Activated T-cell treated with anti-CD3 and anti-CD28 coated beads, Interleukin-2, amount 50 U/mL, for 24 hours (primary cell): ENCODE results near the gene TEX44.

Experiments used
- DNase-seq: peaks from one replicate; pipeline ENCODE4 v3.0.0-alpha.2; 2020
- H3K27ac Mint-ChIP-seq: 2 replicates; pipeline ENCODE4 v1.8.0; 2020; ENCODE audit warnings: mild to moderate bottlenecking, mixed read lengths
- H3K27me3 Mint-ChIP-seq: 2 replicates; pipeline ENCODE4 v1.8.0; 2020; ENCODE audit warnings: mixed read lengths
- H3K36me3 Mint-ChIP-seq: 2 replicates; pipeline ENCODE4 v1.8.0; 2020; ENCODE audit warnings: low read depth, mixed read lengths
- H3K4me1 Mint-ChIP-seq: 2 replicates; pipeline ENCODE4 v1.8.0; 2020; ENCODE audit warnings: low read depth, mixed read lengths
- H3K4me3 Mint-ChIP-seq: 2 replicates; pipeline ENCODE4 v1.8.0; 2020; ENCODE audit warnings: mild to moderate bottlenecking, moderate library complexity, mixed read lengths
- H3K9me3 Mint-ChIP-seq: 2 replicates; pipeline ENCODE4 v1.8.0; 2020; ENCODE audit warnings: mixed read lengths

Gene TEX44

DNA sequence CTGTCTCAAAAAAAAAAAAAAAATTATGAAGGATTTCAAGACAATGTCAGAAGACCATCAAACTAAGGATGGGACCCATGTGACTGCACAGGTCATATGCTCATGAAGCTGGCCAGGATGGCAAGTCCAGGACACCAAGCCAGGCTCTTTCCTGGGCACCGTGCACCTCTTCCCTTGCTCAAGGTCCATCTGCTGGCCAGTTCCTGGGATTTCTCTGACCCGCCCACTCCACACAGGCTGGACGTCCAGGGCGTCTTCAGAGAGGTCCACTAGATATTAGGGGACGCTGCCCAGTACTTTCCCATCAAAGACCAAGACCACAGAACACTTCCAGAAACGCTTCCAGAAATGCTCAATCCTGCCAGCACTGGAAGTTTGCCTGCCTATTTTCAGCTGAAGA is 14.3 kb downstream of the TEX44 start:
- H3K27me3 Mint-ChIP-seq = no peaks in the 10 kb centered on the region
- H3K4me3 Mint-ChIP-seq = no peak overlapping the region
- DNase-seq = no peak
- peaks cover 27% of the 10 kb centered on the region for H3K4me1 Mint-ChIP-seq
- no peaks in the 10 kb centered on the region for H3K9me3 Mint-ChIP-seq
- H3K27ac Mint-ChIP-seq = no peak overlapping the region
- no peaks in the 10 kb centered on the region for H3K36me3 Mint-ChIP-seq

DNA sequence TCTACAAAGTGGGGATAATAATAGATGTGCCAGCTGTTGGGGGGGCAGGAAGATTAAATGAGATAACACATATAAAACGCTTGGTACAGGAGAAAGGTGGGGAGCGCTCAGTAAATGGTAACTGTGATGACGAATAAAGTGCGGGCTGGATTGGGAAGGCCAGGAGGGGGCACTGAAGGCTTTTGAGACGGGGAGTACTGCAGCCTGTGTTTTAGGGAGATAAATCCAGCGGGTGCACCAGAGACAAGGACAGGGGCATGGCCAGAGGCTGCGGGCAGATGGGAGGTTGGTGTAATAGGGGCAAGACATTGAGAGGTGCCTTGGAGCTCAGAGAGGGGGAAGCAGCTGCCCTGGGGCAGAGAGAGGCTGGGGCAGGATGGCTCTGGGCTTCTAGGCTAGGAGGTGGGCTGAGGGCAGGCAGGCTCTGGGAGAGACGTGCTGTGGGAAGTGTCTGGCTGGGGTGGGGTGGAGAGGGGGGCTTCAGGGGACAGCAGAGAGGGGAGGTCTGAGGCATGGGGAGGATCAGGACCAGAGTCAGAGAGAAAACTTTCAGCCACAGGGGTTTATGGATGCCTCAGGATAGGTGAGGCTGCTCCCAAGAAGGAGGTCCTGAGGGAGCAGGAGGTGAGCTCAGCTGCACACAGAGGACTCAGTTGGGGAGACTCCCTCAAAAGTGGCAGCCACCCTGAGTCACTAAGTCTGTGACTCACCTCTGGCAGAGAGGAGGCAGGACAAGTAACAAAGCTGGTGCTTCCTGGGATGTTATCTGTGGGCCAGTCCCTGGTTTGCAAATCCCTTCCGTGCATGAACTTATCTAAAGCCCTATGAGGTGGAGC is 18.8 kb downstream of the TEX44 start:
- H3K36me3 Mint-ChIP-seq = no peaks in the 10 kb centered on the region
- peaks cover 49% of the 10 kb centered on the region for H3K4me1 Mint-ChIP-seq
- peak overlapping the region; percentile 99 for H3K27ac Mint-ChIP-seq
- H3K4me3 Mint-ChIP-seq = peak overlapping the region; percentile 81
- no peak for DNase-seq
- no peaks in the 10 kb centered on the region for H3K9me3 Mint-ChIP-seq
- no peaks in the 10 kb centered on the region for H3K27me3 Mint-ChIP-seq

DNA sequence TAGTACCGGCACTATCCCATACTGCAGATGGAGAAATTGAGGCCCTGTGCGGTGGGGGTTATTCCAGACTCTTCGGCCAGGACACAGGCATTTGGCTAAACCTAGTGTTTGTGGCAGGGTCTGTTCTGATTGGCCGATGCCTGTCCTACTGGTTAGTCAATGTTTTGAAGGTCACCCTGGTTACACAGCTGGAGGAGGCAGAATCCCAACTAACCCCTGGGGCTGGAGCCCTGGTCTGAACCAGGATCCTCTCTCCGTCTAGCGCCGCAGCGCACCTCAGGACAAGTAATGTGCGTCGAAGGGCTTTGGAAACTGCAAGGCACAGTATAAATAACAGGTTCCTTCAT is 19.4 kb downstream of the TEX44 start:
- Mint-ChIP-seq H3K27me3 (no peaks in the 10 kb centered on the region), H3K9me3 (no peaks in the 10 kb centered on the region), H3K4me1 (peaks cover 54% of the 10 kb centered on the region), H3K4me3 (peak overlapping the region; percentile 81), H3K27ac (peak overlapping the region; percentile 99), H3K36me3 (no peaks in the 10 kb centered on the region)
- DNase-seq = peak; percentile 69

DNA sequence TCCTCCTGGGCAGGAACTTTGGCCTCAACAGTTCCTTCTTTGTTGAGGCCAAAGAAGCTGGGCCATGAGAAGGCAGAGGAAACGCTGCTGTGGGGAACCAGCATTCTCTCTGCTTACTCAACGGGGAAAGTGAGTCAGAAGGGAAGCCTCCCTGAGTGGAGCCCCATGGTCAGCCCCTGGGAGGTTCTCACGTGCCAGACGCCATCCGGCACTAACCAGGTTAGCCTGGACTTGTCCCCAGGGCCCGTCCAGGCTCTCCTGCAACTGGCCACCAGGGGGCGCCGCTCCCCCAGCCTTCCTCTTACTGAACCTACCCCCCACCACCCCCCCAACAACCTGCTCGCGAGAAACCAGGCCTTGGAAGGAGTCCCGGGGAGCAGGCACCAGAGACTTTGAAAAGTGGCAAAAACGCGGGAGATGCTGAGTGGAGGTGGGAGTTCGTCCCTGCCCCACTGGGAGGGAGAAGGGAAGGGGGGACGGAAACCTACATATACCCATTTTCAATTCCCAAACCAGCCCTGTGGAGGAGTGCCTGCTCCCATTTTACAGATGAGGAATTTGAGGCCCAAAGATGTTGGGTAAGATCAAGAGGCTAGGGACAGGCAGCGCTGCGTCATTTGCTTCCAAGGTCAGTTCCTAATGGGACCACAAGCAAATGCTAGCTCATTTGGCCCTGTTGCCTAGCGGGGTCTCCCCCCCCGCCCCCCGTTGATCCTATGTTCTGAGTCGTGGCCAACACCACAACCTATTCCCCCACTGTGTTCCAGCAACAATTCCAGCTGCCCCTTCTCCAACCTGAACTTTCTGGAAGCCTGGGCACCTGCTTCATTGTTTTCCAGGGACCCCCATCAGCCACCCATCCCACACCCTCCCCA is 20.0 kb downstream of the TEX44 start:
- Mint-ChIP-seq H3K27me3 (no peaks in the 10 kb centered on the region), H3K4me1 (peaks cover 59% of the 10 kb centered on the region), H3K9me3 (no peaks in the 10 kb centered on the region), H3K36me3 (no peaks in the 10 kb centered on the region), H3K27ac (peak overlapping the region; percentile 99), H3K4me3 (peak overlapping the region; percentile 81)
- DNase-seq = peak; percentile 96

DNA sequence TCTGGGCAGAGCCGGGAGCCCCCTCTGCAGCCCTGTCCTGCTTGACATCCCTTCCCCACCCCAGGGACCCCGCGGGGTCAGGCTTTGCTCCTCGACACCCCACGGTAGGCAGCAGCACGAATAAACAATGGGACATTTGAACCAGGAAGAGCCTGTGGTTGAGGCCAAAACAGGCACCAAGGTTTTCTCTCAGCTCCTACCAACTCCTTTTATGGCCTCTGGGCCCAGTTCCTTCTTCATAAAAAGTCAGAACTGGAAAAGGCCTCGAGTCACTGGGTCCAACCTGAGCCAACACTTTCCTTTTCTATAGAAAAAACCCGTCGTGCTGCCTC is 20.6 kb downstream of the TEX44 start:
- Mint-ChIP-seq H3K27ac (peak overlapping the region; percentile 99), H3K4me3 (peak overlapping the region; percentile 81), H3K9me3 (no peaks in the 10 kb centered on the region), H3K27me3 (no peaks in the 10 kb centered on the region), H3K36me3 (no peaks in the 10 kb centered on the region), H3K4me1 (peaks cover 60% of the 10 kb centered on the region)
- DNase-seq = no peak

DNA sequence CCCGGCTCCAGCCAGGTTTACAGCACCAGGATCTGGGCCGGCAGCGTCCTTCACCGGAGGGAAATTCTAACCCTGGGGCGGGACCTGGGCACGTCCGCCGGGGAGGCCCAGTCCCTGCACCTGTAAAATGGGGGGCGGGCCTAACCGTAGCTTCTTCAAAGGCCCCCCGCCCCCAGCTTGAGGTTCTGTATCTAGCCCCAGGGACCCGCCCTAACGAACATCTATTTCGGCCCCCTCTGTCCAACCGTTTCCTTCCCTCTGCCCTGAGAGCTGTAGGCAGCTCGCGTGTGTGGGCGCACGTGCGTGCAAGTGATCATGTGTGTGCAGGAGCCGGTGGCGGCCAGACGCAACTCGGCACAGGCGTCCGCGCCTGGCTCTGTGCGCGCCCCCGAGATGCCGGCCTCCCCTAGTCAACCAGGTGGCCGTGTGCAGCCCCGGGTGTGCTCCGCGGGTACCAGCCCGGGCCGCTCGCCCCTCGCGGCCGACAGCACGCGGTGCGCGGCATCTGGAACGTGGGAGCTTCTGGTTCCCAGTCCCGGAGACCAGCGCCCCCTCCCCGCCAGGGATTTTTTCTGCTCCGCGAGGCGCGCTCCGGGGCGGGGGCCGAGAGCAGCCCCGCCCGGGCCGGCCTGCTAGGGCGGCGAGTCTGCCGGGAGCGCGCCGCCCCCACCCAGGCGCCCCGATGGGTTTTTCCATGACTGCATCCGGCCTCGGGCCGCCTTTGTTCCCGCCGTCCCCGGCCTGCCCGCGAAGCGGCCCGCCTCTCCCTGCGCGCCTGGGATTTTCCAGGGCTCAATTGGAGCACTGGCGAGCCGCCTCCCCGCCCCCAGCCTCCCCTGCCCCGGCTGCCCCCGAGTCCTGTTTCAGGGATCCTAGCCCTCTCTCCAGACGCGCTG is 21.2 kb downstream of the TEX44 start:
- Mint-ChIP-seq H3K4me3 (peak overlapping the region; percentile 81), H3K4me1 (peaks cover 60% of the 10 kb centered on the region), H3K27ac (peak overlapping the region; percentile 99), H3K9me3 (no peaks in the 10 kb centered on the region), H3K36me3 (no peaks in the 10 kb centered on the region), H3K27me3 (no peaks in the 10 kb centered on the region)
- peak; percentile 92 for DNase-seq

DNA sequence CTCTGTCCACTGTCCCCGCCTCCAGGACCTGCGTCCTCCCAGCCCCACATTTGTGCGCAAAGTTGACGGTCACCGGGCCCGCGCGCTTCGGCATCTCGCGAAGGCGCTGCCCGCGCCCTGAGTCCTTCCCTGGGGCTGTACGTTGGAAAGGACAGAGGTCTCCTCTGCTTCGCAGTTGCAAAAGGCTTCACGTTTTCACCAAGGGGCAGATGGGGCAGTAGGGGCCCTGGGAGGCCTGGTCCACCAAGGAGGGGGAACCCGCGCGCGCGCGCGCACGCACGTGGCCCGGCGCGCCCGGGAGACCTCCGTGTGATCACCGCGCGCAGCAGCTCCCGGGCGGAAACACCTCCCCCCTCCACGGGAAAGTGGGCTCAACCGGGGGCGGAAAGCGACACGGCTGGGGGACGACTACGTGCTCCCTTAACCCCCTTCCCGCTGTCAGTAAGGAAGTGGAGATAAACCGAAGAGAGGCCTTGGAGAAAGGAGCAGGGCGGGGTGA is 21.9 kb downstream of the TEX44 start:
- peak overlapping the region; percentile 78 for H3K4me3 Mint-ChIP-seq
- DNase-seq = no peak
- no peaks in the 10 kb centered on the region for H3K27me3 Mint-ChIP-seq
- peaks cover 60% of the 10 kb centered on the region for H3K4me1 Mint-ChIP-seq
- no peaks in the 10 kb centered on the region for H3K9me3 Mint-ChIP-seq
- H3K36me3 Mint-ChIP-seq = no peaks in the 10 kb centered on the region
- H3K27ac Mint-ChIP-seq = peak overlapping the region; percentile 99

DNA sequence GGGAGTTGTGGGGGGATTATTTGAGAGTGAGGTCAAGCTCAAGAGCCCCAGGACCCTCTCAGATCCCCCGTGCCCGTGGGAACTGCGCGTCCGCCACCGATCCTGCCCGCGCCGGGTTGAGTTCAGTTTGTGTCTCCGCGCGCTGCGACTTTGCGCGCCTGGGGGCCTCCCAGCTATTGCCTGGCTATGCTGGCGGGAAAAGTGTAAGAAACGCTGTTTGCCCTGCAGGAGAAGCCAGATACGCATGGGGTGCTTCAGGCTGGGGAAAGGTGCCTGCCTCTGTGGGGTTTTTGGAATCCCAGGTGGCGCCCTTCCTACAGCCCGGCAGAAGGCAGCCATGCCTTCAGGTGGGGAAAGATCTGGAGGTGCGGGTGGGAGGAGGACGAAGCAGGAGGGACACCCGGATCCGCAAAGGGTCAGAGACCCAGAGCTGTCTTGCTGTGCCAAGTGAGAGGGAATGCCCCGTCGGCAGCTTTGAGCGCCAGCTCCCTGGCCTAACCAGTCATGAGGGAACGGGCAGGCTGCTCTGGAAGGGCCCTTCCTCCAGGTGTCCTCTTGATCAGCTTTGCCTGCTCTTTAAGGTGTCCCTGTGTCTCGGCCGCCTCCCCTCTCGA is 22.5 kb downstream of the TEX44 start:
- no peak for DNase-seq
- Mint-ChIP-seq H3K27ac (peak overlapping the region; percentile 99), H3K27me3 (no peaks in the 10 kb centered on the region), H3K4me3 (peak overlapping the region; percentile 78), H3K9me3 (no peaks in the 10 kb centered on the region), H3K4me1 (peaks cover 60% of the 10 kb centered on the region), H3K36me3 (no peaks in the 10 kb centered on the region)

DNA sequence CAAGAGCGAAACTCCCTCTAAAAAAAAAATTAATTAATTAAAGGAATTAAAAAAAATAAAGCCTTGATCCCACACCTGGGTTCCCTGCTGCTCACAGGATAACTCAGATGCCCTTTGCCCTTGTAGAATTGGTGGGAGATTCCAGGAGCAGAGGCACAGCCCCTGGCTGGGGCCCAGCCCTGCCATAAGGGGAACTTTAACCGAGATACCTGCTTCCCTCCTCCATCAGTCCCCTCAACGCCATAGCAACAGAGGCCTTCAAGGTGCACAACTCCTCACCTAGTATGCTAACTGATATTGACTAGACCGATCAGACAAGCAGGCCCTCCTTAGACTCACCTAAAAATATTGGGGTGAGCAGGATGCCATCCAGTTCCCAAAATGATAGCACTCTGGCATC is 23.6 kb downstream of the TEX44 start:
- H3K36me3 Mint-ChIP-seq = no peaks in the 10 kb centered on the region
- peak overlapping the region; percentile 67 for H3K27ac Mint-ChIP-seq
- no peak for DNase-seq
- H3K4me3 Mint-ChIP-seq = peak overlapping the region; percentile 12
- H3K9me3 Mint-ChIP-seq = no peaks in the 10 kb centered on the region
- no peaks in the 10 kb centered on the region for H3K27me3 Mint-ChIP-seq
- H3K4me1 Mint-ChIP-seq = peaks cover 53% of the 10 kb centered on the region

DNA sequence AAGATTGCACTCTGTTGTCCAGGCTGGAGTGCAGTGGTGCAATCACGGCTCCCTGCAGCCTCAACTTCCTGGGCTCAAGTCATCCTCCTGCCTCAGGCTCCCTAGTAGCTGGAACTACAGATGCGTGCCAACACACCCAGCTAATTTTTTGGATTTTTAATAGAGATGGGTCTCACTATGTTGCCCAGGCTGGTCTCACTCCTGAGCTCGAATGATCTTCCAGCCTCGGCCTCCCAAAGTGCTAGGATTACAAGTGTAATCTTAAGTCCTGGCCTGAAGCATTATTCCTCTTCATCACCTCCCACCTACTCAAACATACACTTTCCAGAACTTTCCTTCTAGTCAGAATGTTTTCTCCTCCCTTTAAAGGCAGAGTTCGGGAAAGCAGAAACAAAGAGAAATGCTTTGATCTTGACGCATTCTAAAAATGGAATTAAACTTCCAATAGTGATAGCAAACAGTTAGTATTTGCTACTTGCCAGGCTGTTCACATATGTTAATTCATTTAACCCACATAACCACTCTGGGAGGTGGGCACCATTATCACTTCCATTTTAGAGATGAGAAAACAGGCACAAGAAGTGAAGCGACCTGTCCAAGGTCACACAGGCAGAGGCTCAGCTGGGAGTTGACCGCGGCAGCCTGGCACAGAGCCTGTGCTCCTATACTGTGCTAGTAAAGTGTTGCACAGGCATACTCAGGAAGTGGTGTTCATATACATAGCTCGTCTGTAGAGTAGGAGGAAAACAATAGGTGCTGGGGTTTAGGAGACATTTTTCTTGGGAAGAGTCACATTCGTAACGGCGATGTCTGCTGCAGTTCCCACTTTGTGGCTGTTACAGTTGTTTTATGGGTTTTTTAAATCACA is 24.6 kb downstream of the TEX44 start:
- Mint-ChIP-seq H3K27me3 (no peaks in the 10 kb centered on the region), H3K36me3 (no peaks in the 10 kb centered on the region), H3K4me1 (peaks cover 50% of the 10 kb centered on the region), H3K4me3 (no peak overlapping the region), H3K9me3 (no peaks in the 10 kb centered on the region), H3K27ac (no peak overlapping the region)
- no peak for DNase-seq

DNA sequence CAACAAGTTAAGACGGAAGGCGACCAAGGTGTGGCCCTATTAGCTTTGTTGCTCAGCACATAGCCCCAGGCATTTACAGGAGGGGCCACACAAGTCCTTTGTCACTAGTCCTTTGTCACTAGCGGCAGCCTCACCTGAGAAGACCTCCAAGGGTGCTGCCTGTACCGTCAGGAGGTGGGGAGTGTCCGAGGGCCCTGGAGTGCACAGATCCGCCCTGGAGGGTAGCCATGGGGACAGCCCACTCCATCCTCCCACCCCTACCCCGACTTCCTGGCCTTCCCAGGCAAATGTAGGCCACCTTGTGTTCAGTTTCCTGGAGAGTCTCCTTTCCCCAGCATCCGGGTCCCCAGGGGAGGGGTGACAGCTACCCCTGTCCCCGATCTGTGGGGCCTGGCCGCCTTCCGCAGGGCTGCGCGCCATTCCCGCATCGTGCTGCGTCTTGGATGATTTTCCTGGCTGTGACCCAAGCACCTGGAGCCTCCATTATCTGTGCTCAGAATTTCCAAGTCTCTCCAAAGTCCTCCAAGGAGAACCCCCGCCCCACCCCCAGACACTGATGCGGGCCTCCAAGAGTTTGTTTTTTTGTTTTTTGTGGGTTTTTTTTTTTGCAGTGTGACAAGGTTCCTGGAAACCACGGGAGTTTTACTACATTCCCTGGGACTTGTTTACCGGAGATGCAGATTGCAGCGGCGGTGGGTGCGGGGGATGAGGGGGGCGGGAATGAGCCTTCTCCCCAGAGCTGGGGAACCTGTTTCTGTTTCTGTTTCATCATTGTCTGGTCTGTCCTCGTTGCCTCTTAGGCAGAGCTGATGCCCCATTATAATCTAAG is 28.6 kb downstream of the TEX44 start:
- H3K27me3 Mint-ChIP-seq = no peaks in the 10 kb centered on the region
- no peak overlapping the region for H3K4me3 Mint-ChIP-seq
- H3K9me3 Mint-ChIP-seq = no peaks in the 10 kb centered on the region
- peaks cover 22% of the 10 kb centered on the region for H3K4me1 Mint-ChIP-seq
- no peaks in the 10 kb centered on the region for H3K36me3 Mint-ChIP-seq
- DNase-seq = no peak
- H3K27ac Mint-ChIP-seq = peak overlapping the region; percentile 58

DNA sequence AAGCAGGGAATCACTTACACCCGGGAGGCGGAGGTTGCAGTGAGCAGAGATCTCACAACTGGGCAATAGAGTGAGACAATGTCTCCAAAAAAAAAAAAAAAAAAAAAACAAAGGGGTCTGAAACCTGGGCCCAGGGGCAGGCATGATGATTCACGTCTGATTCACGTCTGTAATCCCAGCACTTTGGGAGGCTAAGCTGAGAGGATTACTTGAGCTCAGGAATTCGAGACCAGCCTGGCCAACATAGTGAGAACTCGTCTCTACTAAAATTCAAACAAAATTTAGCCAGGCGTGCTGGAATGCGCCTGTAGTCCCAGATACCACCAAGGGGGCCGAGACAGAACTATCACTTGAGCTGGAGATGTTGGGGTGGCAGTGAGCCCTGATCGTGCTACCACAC is 30.3 kb downstream of the TEX44 start:
- no peak overlapping the region for H3K4me3 Mint-ChIP-seq
- DNase-seq = no peak
- peaks cover 15% of the 10 kb centered on the region for H3K4me1 Mint-ChIP-seq
- H3K27me3 Mint-ChIP-seq = no peaks in the 10 kb centered on the region
- no peaks in the 10 kb centered on the region for H3K36me3 Mint-ChIP-seq
- H3K9me3 Mint-ChIP-seq = no peaks in the 10 kb centered on the region
- no peak overlapping the region for H3K27ac Mint-ChIP-seq

DNA sequence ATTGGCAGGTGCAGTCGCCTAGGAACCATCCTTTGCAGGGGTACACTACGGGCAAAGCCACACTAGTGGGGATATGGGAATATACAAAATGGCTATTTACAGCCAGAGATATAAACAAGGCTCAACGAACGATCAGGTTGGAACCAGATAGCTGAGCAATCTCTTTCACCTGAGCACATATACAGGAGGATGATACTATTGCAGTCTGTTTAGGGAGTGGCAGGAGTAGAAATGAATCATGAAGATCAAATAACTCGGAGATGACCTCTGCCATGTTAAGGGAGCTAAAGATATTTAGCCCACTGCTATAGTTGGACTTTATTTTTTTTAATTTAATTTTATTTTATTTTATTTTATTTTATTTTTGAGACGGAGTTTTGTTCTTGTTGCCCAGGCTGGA is 33.8 kb downstream of the TEX44 start:
- Mint-ChIP-seq H3K27ac (no peak overlapping the region), H3K36me3 (no peaks in the 10 kb centered on the region), H3K4me1 (peaks cover 13% of the 10 kb centered on the region), H3K4me3 (no peak overlapping the region), H3K27me3 (no peaks in the 10 kb centered on the region), H3K9me3 (no peaks in the 10 kb centered on the region)
- DNase-seq = no peak
